NB4 (cell line): ENCODE measurements around the gene OR2S2.
A peak's percentile ranks its signal among the peaks of the same experiment; 100 is the strongest.

Experiments used
- DNase-seq: peaks from one replicate; pipeline ENCODE4 v3.0.0; 2010; ENCODE audit warnings: low read depth
- H3K4me3 ChIP-seq: one replicate; pipeline ENCODE4 v1.5.1; 2011; ENCODE audit warnings: mild to moderate bottlenecking, low read depth, low read length, moderate library complexity
- MAX ChIP-seq: IDR thresholded peaks from 2 replicates; pipeline ENCODE4 v1.6.1; 2011; ENCODE audit warnings: low read depth, low read length
- MYC ChIP-seq: IDR thresholded peaks from 2 replicates; pipeline ENCODE4 v1.6.1; 2011; ENCODE audit warnings: low read depth, low read length
- POLR2A ChIP-seq: IDR thresholded peaks from 2 replicates; pipeline ENCODE4 v1.6.1; 2011; ENCODE audit warnings: mild to moderate bottlenecking; ENCODE audit not compliant: insufficient read length; ENCODE audit errors: extremely low read depth
- TF ChIP-seq, protein P1 (sequence below): IDR thresholded peaks from one replicate; pipeline ENCODE4 v1.5.1; 2012; ENCODE audit warnings: low read depth, low read length

Gene OR2S2

GRCh38 chr9:35972093-35972492 lies 14.1 kb upstream of the OR2S2 start:
- DNase-seq: peak; percentile 15
- TF ChIP-seq MAX (no peak), POLR2A (no peak), MYC (no peak)
- TF ChIP-seq, protein P1, sequence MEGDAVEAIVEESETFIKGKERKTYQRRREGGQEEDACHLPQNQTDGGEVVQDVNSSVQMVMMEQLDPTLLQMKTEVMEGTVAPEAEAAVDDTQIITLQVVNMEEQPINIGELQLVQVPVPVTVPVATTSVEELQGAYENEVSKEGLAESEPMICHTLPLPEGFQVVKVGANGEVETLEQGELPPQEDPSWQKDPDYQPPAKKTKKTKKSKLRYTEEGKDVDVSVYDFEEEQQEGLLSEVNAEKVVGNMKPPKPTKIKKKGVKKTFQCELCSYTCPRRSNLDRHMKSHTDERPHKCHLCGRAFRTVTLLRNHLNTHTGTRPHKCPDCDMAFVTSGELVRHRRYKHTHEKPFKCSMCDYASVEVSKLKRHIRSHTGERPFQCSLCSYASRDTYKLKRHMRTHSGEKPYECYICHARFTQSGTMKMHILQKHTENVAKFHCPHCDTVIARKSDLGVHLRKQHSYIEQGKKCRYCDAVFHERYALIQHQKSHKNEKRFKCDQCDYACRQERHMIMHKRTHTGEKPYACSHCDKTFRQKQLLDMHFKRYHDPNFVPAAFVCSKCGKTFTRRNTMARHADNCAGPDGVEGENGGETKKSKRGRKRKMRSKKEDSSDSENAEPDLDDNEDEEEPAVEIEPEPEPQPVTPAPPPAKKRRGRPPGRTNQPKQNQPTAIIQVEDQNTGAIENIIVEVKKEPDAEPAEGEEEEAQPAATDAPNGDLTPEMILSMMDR: no peak
- H3K4me3 ChIP-seq: no peak overlapping the region

- no peak for DNase-seq
- no peak for TF ChIP-seq MAX
- TF ChIP-seq POLR2A: no peak
- TF ChIP-seq, protein P1: no peak
- TF ChIP-seq MYC: no peak
- H3K4me3 ChIP-seq: no peak overlapping the region
Observed at GRCh38 chr9:35967042-35967441, 9.1 kb upstream of the OR2S2 start.

DNA sequence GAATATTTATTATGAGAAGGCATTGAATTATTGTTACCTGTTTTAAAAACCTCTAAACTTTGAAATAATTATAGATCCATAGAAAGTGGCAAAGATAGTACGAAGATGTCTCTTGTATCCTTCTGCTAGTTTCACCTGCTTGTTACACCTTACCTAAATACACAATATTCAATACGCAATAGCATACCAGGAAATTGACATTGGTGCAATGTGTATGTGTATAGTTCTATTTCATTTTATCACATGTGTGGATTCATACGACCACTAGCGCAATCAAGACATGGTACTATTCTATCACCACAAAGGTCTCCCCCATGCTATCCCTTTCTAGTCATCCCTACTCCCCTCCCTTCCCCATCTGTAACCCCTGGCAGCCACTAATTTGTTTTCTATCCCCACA lies 8.5 kb upstream of the OR2S2 start:
- TF ChIP-seq MYC: no peak
- TF ChIP-seq MAX: no peak
- no peak for TF ChIP-seq POLR2A
- TF ChIP-seq, protein P1: no peak
- DNase-seq: no peak
- no peak overlapping the region for H3K4me3 ChIP-seq

DNA sequence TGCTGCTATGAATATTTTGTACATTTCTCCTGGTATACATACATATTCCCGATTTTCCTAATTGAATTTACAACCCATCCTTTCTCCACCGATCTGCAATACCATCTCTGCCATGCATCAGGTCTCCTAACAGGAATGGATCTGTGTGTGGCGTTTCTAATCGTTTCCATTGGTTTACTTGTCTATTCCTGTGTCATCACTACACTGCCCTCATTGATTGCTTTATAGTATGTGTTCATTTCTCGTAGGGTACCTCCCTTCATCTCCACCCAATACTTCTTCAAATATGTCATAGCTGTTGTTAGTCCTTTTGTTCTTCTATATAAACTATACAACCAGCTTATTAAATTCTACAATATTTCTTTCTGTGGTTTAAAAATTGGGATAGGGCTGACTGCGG lies 7.1 kb upstream of the OR2S2 start:
- DNase-seq: no peak
- TF ChIP-seq MYC (no peak), MAX (no peak), POLR2A (no peak)
- TF ChIP-seq, protein P1: no peak
- H3K4me3 ChIP-seq: no peak overlapping the region

- DNase-seq: no peak
- no peak overlapping the region for H3K4me3 ChIP-seq
- no peak for TF ChIP-seq MAX
- no peak for TF ChIP-seq MYC
- TF ChIP-seq POLR2A: no peak
- TF ChIP-seq, protein P1: no peak
Observed at GRCh38 chr9:35962126-35962906, 4.4 kb upstream of the OR2S2 start.
